H1 (cell line): ENCODE data around the gene GFRA4. TPM values are rescaled to one million over a fixed set of nuclear protein-coding genes. Genes with fewer than 3 reads are reported as not detected.

ENCODE experiments used
- ASH2L ChIP-seq: fragments of 200-600, 300-600 bp; sonication (generic); IDR thresholded peaks from one replicate; pipeline ENCODE4 v1.7.1; 2017; ENCODE audit warnings: low read length
- CEBPB ChIP-seq: IDR thresholded peaks from 2 replicates; pipeline ENCODE4 v1.6.1; 2012; ENCODE audit warnings: low read depth, low read length
- CTCF ChIP-seq, 3 experiments: IDR thresholded peaks; 1 replicate in 2 of 3; 2 replicates in 1 of 3; pipeline versions ENCODE4 v1.5.1 to v1.6.1; 2011; ENCODE audit warnings: low read length in 3 of 3, mild to moderate bottlenecking in 3 of 3, inconsistent platforms in 2 of 3, low read depth in 1 of 3, moderate library complexity in 1 of 3; ENCODE audit not compliant: insufficient read depth in 1 of 3; ENCODE audit errors: control extremely low read depth in 1 of 3
- KDM5A ChIP-seq: fragments of 200-600 bp; IDR thresholded peaks from 2 replicates; pipeline ENCODE4 v1.7.1; 2012; ENCODE audit warnings: mild to moderate bottlenecking, low read length, inconsistent platforms, mixed read lengths
- RXRA ChIP-seq: IDR thresholded peaks from 2 replicates; pipeline ENCODE4 v1.6.1; 2011; ENCODE audit warnings: low read depth, mild to moderate bottlenecking, low read length, moderate library complexity; ENCODE audit not compliant: insufficient read depth
- SP1 ChIP-seq: IDR thresholded peaks from 2 replicates; pipeline ENCODE4 v1.6.1; 2011; ENCODE audit warnings: low read depth, low read length
- SP4 ChIP-seq: IDR thresholded peaks from 2 replicates; pipeline ENCODE4 v1.6.1; 2012; ENCODE audit warnings: low read length, inconsistent platforms
- polyA plus RNA-seq, 7 experiments: library from polyadenylated mRNA; depleted of rRNA in 3 of 7; stranded (reverse) in 5 of 7; unstranded in 2 of 7; fragments of >200 nt in 5 of 7; fragments of 200-250 nt in 2 of 7; gene quantifications; 1 replicate in 5 of 7; 2 replicates in 1 of 7; 4 replicates in 1 of 7; pipeline versions ENCODE4 v1.2.1 to v1.2.3, GENCODE V29; 2011 to 2013; ENCODE audit warnings: missing spikeins in 2 of 7, mixed read lengths in 2 of 7
- total RNA-seq: library from RNA; stranded (reverse); fragmentation: NEBNext Ultra II Directional; extraction: Animal tissue kit (Norgen Biotek cat#: 25700); gene quantifications from 2 replicates; pipeline ENCODE4 v1.2.1, GENCODE V29; 2021

Gene GFRA4
- total and polyA plus RNA-seq, 2 of the 8 experiments (the other 6 are each of a cell fraction or from before 2014, with no cell fraction given): 0.05 TPM; not detected in 1

- TF ChIP-seq CTCF (IDR thresholded peaks at IDR 0.05; ENCODE audit: control extremely low read depth in 1 of 3, insufficient read depth in 1 of 3, low read depth in 1 of 3, low read length in 3 of 3) (no peak), KDM5A (no peak), ASH2L (no peak), RXRA (no peak), SP4 (no peak), SP1 (no peak), CEBPB (no peak)
Observed at GRCh38 chr20:3701061-3701998, 38.1 kb upstream of the GFRA4 start (continued).
